H1 (cell line): Measurements from ENCODE around the gene RAB3IL1.

Experiments used
- CEBPB ChIP-seq: IDR thresholded peaks from 2 replicates; pipeline ENCODE4 v1.6.1; 2012; ENCODE audit warnings: low read depth, low read length
- EGR1 ChIP-seq: IDR thresholded peaks from 2 replicates; pipeline ENCODE4 v1.6.1; 2011; ENCODE audit warnings: low read depth, low read length, borderline replicate concordance
- EP300 ChIP-seq, 2 experiments: IDR thresholded peaks; 1 replicate in 1 of 2; 2 replicates in 1 of 2; pipeline ENCODE4 v1.6.1; 2011 to 2012; ENCODE audit warnings: low read depth in 2 of 2, low read length in 2 of 2, mild to moderate bottlenecking in 2 of 2, borderline replicate concordance in 1 of 2, inconsistent platforms in 1 of 2, moderate library complexity in 1 of 2
- EZH2 ChIP-seq: fragments of 200-600 bp; sonication (generic); IDR thresholded peaks from 2 replicates; pipeline ENCODE4 v1.7.1; 2012; ENCODE audit warnings: low read depth, mild to moderate bottlenecking, moderate library complexity, low read length, inconsistent platforms; ENCODE audit not compliant: severe bottlenecking
- JUND ChIP-seq: IDR thresholded peaks from 2 replicates; pipeline ENCODE4 v1.6.1; 2011; ENCODE audit warnings: mild to moderate bottlenecking, improper control_type of control experiment, low read length
- PHF8 ChIP-seq: fragments of 200-600 bp; sonication (generic); conservative IDR thresholded peaks from 2 replicates; pipeline ENCODE4 v1.7.1; 2012; ENCODE audit warnings: low read depth, mild to moderate bottlenecking, inconsistent platforms, low read length, moderate library complexity
- POLR2A ChIP-seq, 2 experiments: IDR thresholded peaks; 1 replicate in 1 of 2; 2 replicates in 1 of 2; pipeline ENCODE4 v1.6.1; 2011; ENCODE audit warnings: low read depth in 2 of 2, low read length in 2 of 2, mild to moderate bottlenecking in 2 of 2; ENCODE audit errors: control extremely low read depth in 1 of 2
- SUZ12 ChIP-seq: fragments of 200-600 bp; sonication (generic); IDR thresholded peaks from 2 replicates; pipeline ENCODE4 v1.6.1; 2012; ENCODE audit warnings: mild to moderate bottlenecking, inconsistent platforms, low read length, moderate library complexity, mixed read lengths
- TBP ChIP-seq: IDR thresholded peaks from 2 replicates; pipeline ENCODE4 v1.6.1; 2011; ENCODE audit warnings: low read depth, low read length, improper control_type of control experiment
- TF ChIP-seq, protein P1 (sequence below), 3 experiments: IDR thresholded peaks; 1 replicate in 2 of 3; 2 replicates in 1 of 3; pipeline versions ENCODE4 v1.5.1 to v1.6.1; 2011; ENCODE audit warnings: low read length in 3 of 3, mild to moderate bottlenecking in 3 of 3, inconsistent platforms in 2 of 3, low read depth in 1 of 3, moderate library complexity in 1 of 3; ENCODE audit not compliant: insufficient read depth in 1 of 3; ENCODE audit errors: control extremely low read depth in 1 of 3

GRCh38 chr11:61908730-61909316, 8.5 kb downstream of the RAB3IL1 start:
- TF ChIP-seq, protein P1, sequence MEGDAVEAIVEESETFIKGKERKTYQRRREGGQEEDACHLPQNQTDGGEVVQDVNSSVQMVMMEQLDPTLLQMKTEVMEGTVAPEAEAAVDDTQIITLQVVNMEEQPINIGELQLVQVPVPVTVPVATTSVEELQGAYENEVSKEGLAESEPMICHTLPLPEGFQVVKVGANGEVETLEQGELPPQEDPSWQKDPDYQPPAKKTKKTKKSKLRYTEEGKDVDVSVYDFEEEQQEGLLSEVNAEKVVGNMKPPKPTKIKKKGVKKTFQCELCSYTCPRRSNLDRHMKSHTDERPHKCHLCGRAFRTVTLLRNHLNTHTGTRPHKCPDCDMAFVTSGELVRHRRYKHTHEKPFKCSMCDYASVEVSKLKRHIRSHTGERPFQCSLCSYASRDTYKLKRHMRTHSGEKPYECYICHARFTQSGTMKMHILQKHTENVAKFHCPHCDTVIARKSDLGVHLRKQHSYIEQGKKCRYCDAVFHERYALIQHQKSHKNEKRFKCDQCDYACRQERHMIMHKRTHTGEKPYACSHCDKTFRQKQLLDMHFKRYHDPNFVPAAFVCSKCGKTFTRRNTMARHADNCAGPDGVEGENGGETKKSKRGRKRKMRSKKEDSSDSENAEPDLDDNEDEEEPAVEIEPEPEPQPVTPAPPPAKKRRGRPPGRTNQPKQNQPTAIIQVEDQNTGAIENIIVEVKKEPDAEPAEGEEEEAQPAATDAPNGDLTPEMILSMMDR (IDR thresholded peaks at IDR 0.05; ENCODE audit: control extremely low read depth in 1 of 3, insufficient read depth in 1 of 3, low read depth in 1 of 3, low read length in 3 of 3): no peak
- TF ChIP-seq PHF8: no peak
- no peak for TF ChIP-seq TBP
- no peak for TF ChIP-seq EZH2
- TF ChIP-seq JUND: no peak
- TF ChIP-seq POLR2A (IDR thresholded peaks at IDR 0.05; ENCODE audit: control extremely low read depth in 1 of 2, low read depth in 2 of 2, low read length in 2 of 2): no peak
- TF ChIP-seq EP300 (IDR thresholded peaks at IDR 0.05; ENCODE audit: borderline replicate concordance in 1 of 2, low read depth in 2 of 2, low read length in 2 of 2): no peak
- no peak for TF ChIP-seq SUZ12
- no peak for TF ChIP-seq CEBPB
- TF ChIP-seq EGR1: no peak
